ENCODE measurements around the gene PPP1R15A. TPM values are rescaled to one million over a fixed set of nuclear protein-coding genes. Genes with fewer than 3 reads are reported as not detected.

The PPP1R15A gene
- total RNA-seq, 2 donors from 2014 or later: 23.9 to 33.3 TPM

DNA sequence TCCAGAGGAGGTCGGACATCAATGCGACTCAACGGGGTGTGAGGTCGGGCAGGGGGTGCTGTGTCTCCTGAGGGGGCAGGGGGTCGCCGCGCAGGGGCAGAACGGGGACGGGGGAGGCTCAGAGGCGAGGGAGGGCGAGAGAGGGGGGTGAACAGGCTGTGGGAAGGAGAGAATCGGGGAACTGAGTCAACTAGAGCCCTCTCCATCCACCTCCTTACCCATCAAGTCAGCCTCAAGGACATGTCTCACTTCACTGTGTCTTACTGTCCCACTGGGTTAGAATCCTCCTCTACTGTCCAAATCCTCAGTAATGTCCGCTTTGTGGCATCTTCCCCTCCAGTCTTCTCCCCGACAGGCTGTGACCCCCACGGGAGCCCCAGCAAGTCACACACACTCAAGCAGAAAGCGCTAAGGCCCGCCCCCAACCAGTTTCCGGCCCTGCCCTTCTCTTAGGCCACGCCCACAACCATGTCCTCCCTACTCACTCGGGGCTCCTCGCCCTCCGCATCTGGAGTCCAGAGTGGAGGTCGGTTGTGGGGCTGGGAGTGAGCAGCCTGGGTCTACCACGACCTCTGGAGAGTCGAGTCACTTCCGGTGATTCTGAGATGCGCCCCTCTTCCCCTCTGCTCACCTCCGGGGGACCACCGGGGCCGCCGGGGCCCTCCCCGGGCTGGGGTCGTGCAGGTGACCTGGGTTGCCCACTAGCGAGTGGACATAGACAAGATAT lies 13.1 kb upstream of the PPP1R15A start:
- no peak overlapping the region for H3K4me3 ChIP-seq

DNA sequence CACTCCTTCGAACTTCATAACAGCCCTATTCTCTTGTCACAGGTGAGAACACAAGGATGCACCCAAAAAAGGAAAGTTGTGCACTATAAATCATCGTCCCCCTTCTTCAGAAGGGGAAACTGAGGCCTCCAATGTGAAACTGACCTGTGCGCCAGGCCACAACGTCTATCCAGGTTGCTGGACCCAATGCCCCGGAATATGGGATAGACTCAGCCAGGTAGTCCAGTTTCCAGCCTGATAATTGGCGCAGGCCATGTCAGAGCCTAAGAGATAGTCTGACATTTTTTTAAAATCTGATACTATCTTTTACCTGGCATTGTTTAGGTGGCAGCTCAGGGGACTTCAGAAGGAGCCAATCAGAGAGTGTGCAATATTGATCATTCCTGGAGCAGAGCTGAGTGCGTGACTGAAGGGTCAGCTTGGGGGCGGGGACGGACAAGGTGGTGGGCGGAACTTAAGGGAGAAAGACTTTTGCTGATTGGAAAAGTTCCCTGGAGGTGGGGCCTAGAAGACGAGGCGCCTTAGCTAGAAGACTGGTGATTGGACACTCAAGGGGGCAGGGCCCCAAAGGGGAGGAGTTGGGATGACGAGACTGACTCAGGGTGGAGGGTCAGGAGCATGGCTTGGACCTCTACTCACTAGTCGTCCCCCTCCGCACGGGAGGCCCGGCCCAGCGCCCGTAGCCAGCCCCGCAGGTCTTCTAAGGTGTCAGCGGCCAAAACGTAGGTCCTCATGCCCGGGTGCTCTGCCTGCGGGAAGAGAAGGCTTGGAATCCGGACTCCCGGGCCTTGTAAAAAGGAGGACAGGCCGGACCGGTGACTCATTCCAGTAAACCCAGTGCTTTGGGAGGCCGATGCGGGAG lies 12.3 kb upstream of the PPP1R15A start:
- H3K4me3 ChIP-seq: no peak overlapping the region
- no peaks in the 10 kb centered on the region for H3K36me3 ChIP-seq
- TF ChIP-seq, protein P1, sequence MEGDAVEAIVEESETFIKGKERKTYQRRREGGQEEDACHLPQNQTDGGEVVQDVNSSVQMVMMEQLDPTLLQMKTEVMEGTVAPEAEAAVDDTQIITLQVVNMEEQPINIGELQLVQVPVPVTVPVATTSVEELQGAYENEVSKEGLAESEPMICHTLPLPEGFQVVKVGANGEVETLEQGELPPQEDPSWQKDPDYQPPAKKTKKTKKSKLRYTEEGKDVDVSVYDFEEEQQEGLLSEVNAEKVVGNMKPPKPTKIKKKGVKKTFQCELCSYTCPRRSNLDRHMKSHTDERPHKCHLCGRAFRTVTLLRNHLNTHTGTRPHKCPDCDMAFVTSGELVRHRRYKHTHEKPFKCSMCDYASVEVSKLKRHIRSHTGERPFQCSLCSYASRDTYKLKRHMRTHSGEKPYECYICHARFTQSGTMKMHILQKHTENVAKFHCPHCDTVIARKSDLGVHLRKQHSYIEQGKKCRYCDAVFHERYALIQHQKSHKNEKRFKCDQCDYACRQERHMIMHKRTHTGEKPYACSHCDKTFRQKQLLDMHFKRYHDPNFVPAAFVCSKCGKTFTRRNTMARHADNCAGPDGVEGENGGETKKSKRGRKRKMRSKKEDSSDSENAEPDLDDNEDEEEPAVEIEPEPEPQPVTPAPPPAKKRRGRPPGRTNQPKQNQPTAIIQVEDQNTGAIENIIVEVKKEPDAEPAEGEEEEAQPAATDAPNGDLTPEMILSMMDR (IDR thresholded peaks at IDR 0.05): no peak
- no peaks in the 10 kb centered on the region for H3K4me1 ChIP-seq
- peak; percentile 57 for DNase-seq
- H3K9me3 ChIP-seq: no peaks in the 10 kb centered on the region
- intact Hi-C loops (cut with DNase I): no loop called here
- H3K27ac ChIP-seq: no peak overlapping the region
- no peak overlapping the region for H3K9ac ChIP-seq (ENCODE audit: low read depth in 2 of 2, low read length in 2 of 2)
- no peaks in the 10 kb centered on the region for H3K27me3 ChIP-seq

More for the DNA sequence above, 13.1 kb upstream of the PPP1R15A start:
- no peaks in the 10 kb centered on the region for H3K27me3 ChIP-seq
- intact Hi-C loops (cut with DNase I): no loop called here
- no peaks in the 10 kb centered on the region for H3K4me1 ChIP-seq
- peak; percentile 73 for DNase-seq
- H3K36me3 ChIP-seq: no peaks in the 10 kb centered on the region
- H3K27ac ChIP-seq: no peak overlapping the region
- no peak overlapping the region for H3K9ac ChIP-seq (ENCODE audit: low read depth in 2 of 2, low read length in 2 of 2)
- no peaks in the 10 kb centered on the region for H3K9me3 ChIP-seq
- TF ChIP-seq, protein P1 (IDR thresholded peaks at IDR 0.05): no peak

DNA sequence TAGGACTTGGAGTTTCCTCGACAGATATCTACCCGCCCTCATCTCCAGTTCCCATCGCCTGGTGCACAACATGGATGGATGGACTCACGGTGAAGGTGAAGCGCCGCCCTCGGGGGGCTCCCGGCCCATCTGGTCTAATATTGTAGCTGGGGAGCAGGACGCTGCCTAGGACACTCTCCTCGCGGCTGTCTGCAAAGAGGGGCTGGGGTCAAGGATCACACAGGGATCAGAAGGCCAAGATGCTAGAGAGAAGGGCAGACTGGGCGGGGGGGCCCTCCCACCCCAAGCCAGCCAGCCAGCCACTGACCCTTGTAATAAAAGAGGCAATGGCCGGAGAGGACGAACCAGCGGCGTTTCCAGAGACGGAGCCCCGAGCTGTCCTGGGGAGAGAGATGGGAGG lies 10.9 kb upstream of the PPP1R15A start:
- Histone ChIP-seq H3K27me3 (peaks cover 4% of the 10 kb centered on the region), H3K9me3 (no peaks in the 10 kb centered on the region), H3K4me3 (no peak overlapping the region), H3K36me3 (no peaks in the 10 kb centered on the region), H3K27ac (no peak overlapping the region), H3K4me1 (no peaks in the 10 kb centered on the region), H3K9ac (ENCODE audit: low read depth in 2 of 2, low read length in 2 of 2) (no peak overlapping the region)
- TF ChIP-seq, protein P1 (IDR thresholded peaks at IDR 0.05): no peak
- intact Hi-C loops (cut with DNase I): no loop called here
- no peak for DNase-seq

DNA sequence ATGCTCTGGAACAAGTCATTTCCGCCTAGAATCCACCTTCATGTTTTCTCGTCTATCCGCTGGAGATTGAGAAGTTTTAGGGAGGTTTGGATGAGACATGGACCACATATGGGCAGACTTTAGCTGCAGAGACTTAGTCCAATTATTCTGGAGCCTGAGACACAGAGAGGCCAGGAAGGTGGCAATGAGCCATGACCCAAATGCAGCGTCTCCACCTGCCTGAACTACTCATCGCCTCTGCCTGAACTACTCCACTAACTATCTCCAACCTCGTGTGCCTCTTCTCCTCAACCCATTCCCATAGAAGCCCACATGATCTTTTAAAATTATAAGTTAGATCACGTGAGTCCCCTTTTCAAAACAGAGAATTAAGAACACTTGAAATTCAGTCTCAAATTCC lies 9.4 kb upstream of the PPP1R15A start:
- Histone ChIP-seq H3K9me3 (no peaks in the 10 kb centered on the region), H3K4me1 (no peaks in the 10 kb centered on the region), H3K27me3 (peaks cover 7% of the 10 kb centered on the region), H3K9ac (ENCODE audit: low read depth in 2 of 2, low read length in 2 of 2) (no peak overlapping the region), H3K4me3 (no peak overlapping the region), H3K27ac (no peak overlapping the region), H3K36me3 (no peaks in the 10 kb centered on the region)
- TF ChIP-seq, protein P1 (IDR thresholded peaks at IDR 0.05): no peak
- no peak for DNase-seq
- intact Hi-C loops (cut with DNase I): no loop called here

DNA sequence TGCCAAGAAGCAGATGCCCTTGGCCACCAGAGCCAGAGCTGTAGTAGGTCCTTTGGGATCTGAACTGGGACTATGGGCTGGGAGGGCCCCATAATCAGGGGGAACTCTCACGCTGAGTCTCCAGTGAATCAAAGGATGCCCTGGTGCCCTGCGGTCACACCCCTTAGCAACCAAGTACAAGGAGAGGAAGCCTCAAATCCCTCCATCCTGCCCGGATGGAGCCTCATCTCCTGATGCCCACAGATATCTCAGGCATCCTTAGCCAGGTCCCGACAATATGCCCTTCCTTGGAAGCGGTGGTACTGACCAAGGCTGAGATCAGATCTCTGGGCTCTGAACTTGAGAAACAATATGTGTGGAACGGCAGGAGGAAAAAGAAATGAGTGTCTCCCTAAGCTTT lies 5.5 kb upstream of the PPP1R15A start:
- intact Hi-C loops (cut with DNase I): no loop called here
- Histone ChIP-seq H3K9me3 (no peaks in the 10 kb centered on the region), H3K9ac (ENCODE audit: low read depth in 2 of 2, low read length in 2 of 2) (peak overlapping the region in 1 of 2 donors; percentile 35), H3K27ac (no peak overlapping the region), H3K4me3 (no peak overlapping the region), H3K27me3 (peaks cover 7% of the 10 kb centered on the region), H3K4me1 (no peaks in the 10 kb centered on the region), H3K36me3 (no peaks in the 10 kb centered on the region)
- DNase-seq: no peak
- TF ChIP-seq, protein P1 (IDR thresholded peaks at IDR 0.05): no peak

Measured in colonic mucosa (tissue), 4 donors.